Activated CD4-positive, alpha-beta T cell treated with anti-CD3 and anti-CD28 coated beads, Interleukin-2, amount 10 ng/mL, durations not matched to agents 7 days and 5 days (primary cell): Measurements from ENCODE around the gene SI. TPM values are rescaled to one million over a fixed set of nuclear protein-coding genes. Genes with fewer than 3 reads are reported as not detected.
"Not testable (repeated sequence)": the region's sequence is repeated elsewhere in the genome, so short reads cannot be mapped to it uniquely, and the experiment has no call there.

Experiments used
- CTCF ChIA-PET: fragments of 350-600 bp; sonication (Branson Sonifier 250); formaldehyde crosslinking; loops from one replicate; lab custom pipeline; 2021; ENCODE audit warnings: antibody characterized with exemption; lab: Charles Lee
- POLR2A ChIA-PET: fragments of 350-600 bp; sonication (Branson Sonifier 250); formaldehyde crosslinking; loops from one replicate; lab custom pipeline; 2021; ENCODE audit warnings: antibody characterized with exemption; lab: Charles Lee
- DNase-seq: peaks from one replicate; pipeline ENCODE4 v3.0.0-alpha.2; 2020
- H3K27ac Mint-ChIP-seq: one replicate; pipeline ENCODE4 v1.8.0; 2021; ENCODE audit warnings: mild to moderate bottlenecking, moderate library complexity, mixed read lengths
- H3K27me3 Mint-ChIP-seq: one replicate; pipeline ENCODE4 v1.8.0; 2021; ENCODE audit warnings: mixed read lengths
- H3K36me3 Mint-ChIP-seq: one replicate; pipeline ENCODE4 v1.8.0; 2021; ENCODE audit warnings: low read depth, mixed read lengths
- H3K4me1 Mint-ChIP-seq: one replicate; pipeline ENCODE4 v1.8.0; 2021; ENCODE audit warnings: mixed read lengths
- H3K4me3 Mint-ChIP-seq: one replicate; pipeline ENCODE4 v1.8.0; 2021; ENCODE audit warnings: mild to moderate bottlenecking, moderate library complexity, mixed read lengths
- H3K9me3 Mint-ChIP-seq: one replicate; pipeline ENCODE4 v1.8.0; 2021; ENCODE audit warnings: mixed read lengths
- total RNA-seq, 2 experiments: library from RNA; stranded (reverse); gene quantifications; one replicate each; pipeline ENCODE4 v1.2.3, GENCODE V29; 2021

Gene SI
- total RNA-seq, 2 experiments from 2014 or later: not detected

DNA sequence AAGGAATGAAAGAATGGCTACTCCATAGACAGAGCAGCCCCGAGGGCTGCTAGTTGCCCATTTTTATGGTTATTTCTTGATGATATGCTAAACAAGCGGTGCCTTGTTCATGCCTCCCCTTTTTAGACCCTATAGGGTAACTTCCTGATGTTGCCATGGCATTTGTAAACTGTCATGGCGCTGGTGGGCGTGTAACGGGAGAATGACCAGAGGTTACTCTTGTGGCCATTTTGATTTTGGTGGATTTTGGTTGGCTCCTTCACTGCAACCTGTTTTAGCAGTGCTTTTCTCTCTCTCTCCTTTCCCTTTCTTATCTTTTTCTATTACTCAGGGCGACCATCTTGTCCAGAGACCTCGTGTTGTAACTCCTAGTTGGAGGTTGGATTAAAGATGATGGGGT lies 126.9 kb downstream of the SI start:
- DNase-seq, H3K4me1 Mint-ChIP-seq, H3K27ac Mint-ChIP-seq, H3K27me3 Mint-ChIP-seq, H3K36me3 Mint-ChIP-seq, POLR2A ChIA-PET, H3K4me3 Mint-ChIP-seq, CTCF ChIA-PET, H3K9me3 Mint-ChIP-seq: not testable (repeated sequence)

DNA sequence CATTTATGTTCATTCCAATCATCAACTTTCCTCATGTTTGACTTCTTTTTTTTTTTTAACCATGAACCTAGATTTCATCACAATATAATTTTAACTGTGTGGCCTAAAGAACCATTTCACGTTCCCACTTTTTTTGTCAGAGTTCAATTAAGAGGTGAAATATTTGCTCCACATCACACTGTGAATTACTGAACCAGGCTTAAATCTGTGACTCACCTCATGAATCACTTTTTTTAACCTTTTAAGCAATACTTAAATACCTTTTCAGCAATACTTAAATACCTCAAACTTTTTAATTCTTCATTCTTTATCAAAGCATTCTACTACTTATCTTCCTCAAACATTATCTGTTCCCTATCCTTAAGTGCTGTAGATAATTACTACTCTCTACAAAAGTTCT lies 137.6 kb downstream of the SI start:
- Mint-ChIP-seq H3K4me1 (no peaks in the 10 kb centered on the region), H3K4me3 (no peak overlapping the region), H3K36me3 (no peaks in the 10 kb centered on the region), H3K27me3 (no peaks in the 10 kb centered on the region), H3K27ac (no peak overlapping the region), H3K9me3 (peaks cover 3% of the 10 kb centered on the region)
- ChIA-PET CTCF (no interaction called here), POLR2A (no interaction called here)
- DNase-seq: no peak

DNA sequence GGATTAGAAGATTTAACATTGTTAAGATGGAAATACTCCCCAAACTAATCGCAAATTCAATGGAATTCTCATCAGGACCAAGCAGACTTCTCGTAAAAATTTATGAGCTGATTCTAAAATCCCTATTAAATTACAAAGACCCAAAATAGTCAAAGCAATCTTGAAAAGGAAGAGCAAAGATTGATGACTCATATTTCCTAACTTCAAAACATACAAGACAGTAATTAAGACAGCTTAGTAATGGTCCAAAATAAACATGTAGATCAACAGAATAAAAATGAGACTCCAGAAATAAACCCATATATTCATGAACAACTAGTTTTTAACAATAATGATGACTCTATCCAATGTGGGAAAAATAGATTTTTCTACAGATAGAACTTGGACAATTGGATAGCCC lies 148.7 kb downstream of the SI start:
- H3K27me3 Mint-ChIP-seq: no peaks in the 10 kb centered on the region
- H3K27ac Mint-ChIP-seq: no peak overlapping the region
- no peak for DNase-seq
- H3K4me3 Mint-ChIP-seq: no peak overlapping the region
- peaks cover 7% of the 10 kb centered on the region for H3K9me3 Mint-ChIP-seq
- CTCF ChIA-PET: no interaction called here
- POLR2A ChIA-PET: no interaction called here
- H3K36me3 Mint-ChIP-seq: no peaks in the 10 kb centered on the region
- H3K4me1 Mint-ChIP-seq: no peaks in the 10 kb centered on the region

Other genes starting within 250 kb of the SI start
- not detected for gene SLITRK3, start 117.9 kb upstream of the SI start, total RNA-seq